OCI-LY3 (cell line): Measurements from ENCODE around the gene TH.
A peak's percentile ranks its signal among the peaks of the same experiment; 100 is the strongest.

Experiments used
- CTCF ChIP-seq: fragments of 200-600, 300-600 bp; sonication (generic); IDR thresholded peaks from 2 replicates; pipeline ENCODE4 v1.5.1; 2014; ENCODE audit warnings: antibody characterized with exemption, low read length, low read depth
- EZH2phosphoT487 ChIP-seq: fragments of 200-600 bp; shearing (Covaris generic); IDR thresholded peaks from 2 replicates; pipeline ENCODE4 v1.6.1; 2018; ENCODE audit warnings: antibody characterized with exemption, mixed run types, low read depth

- TF ChIP-seq EZH2phosphoT487 (no peak), CTCF (peak; percentile 86)
Measured at GRCh38 chr11:2194877-2195755, 23.5 kb upstream of the TH start.
